GM21529 (cell line): ENCODE data around the gene SUPT16H.
"Not testable (repeated sequence)": the region's sequence is repeated elsewhere in the genome, so short reads cannot be mapped to it uniquely, and the experiment has no call there.

ENCODE experiments used
- ATAC-seq: cut with Tn5 transposase; IDR thresholded peaks from one replicate; pipeline ENCODE4 v1.9.1; 2021; ENCODE audit not compliant: unreplicated experiment

SUPT16H gene

DNA sequence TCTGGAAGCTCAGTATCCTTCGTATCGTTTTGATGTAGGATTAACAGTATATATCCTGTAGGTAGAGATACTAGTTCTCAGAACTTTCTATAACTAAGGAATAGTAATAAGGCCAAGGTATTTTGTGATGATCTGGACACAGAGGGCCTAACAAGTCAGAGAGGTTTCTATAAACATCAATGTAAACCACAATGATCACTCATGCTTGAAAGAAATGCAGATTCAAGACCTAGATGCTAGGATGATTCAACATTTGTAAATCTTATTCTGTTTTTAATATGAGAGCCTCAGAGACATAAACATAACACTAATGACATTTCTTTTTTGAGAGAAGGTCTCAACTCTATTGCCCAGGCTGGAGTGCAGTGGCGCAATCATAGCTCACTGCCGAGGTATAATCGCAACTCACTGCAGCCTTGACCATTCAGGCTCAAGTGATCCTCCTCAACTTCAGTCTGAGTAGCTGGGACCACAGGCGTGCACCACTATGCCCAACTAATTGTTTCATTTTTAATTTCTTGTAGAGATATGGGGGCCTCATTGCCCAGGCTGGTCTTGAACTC lies 16.2 kb downstream of the SUPT16H start:
- no peak for ATAC-seq

DNA sequence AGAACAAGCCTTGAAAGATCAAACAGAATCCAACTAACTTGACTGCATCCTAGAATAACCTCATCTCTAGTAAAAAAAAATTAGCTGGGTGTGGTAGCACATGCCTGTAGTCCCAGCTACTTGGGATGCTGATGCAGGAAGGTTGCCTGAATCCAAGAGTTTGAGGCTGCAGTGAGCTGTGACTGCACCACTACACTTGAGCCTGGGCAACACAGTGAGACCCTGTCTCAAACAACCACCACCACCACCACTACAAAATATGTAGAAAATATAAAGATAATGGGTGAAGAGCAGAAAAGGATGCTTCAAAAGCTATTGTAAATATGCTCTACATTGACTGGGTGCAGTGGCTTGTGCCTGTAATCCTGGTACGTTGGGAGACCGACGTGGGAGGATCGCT lies 27.3 kb downstream of the SUPT16H start:
- ATAC-seq = no peak

DNA sequence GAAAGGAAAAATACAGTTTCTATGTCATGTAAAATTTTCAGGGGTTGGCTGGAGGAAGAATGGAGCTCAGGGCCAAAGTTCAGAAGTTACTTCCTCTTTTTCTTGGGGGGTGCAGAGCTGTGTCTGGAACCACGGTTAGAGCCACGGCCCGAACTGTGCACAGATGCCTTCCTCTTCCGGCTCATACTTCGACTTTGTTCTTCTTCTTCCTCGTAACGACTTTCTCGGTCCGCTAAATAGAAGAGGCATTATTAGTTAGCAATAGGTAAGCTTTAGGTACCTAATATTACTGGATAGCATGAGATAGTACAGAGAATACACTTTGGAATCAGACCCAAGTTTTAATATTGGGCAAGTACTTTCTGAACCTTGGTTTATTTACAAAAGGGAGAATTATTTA lies 31.2 kb downstream of the SUPT16H start:
- ATAC-seq = peak; percentile 77

DNA sequence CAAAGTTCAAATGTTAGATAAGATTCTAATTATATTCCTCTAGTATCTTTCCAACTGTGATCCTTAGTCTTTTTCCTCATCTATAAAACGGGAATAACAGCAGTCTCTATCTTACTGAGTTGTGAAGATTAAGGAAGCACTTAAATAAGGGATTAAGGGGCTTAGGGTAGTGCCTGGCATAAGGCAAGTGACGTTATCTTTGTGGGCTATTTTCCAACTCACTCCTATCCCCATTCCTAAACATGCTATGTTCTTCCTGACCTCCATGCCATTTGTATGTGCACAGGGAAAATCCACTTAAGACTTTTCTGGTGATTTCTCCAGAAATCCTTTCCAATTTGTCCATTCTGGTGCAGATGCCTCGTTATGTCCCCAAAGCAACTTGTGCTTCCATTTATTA lies 33.3 kb downstream of the SUPT16H start:
- ATAC-seq = no peak

DNA sequence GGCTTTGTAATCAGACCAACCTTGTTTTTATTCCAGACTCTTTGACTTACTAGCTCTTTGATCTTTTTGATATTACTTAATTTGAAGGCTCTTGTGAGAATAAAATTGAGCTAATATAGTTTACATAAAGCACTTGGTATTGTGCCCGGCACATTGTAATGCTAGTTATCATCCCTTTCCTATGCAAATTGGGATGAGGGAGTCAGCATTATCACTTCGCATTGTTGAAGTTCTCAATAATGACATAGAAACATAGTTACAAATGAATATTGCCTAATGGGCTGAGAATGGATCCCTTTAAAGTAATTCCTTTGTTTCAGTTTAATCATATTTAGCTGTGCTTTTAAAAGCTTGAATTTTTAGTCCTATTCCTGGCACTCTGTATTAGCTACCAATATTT lies 36.6 kb downstream of the SUPT16H start:
- ATAC-seq = no peak

DNA sequence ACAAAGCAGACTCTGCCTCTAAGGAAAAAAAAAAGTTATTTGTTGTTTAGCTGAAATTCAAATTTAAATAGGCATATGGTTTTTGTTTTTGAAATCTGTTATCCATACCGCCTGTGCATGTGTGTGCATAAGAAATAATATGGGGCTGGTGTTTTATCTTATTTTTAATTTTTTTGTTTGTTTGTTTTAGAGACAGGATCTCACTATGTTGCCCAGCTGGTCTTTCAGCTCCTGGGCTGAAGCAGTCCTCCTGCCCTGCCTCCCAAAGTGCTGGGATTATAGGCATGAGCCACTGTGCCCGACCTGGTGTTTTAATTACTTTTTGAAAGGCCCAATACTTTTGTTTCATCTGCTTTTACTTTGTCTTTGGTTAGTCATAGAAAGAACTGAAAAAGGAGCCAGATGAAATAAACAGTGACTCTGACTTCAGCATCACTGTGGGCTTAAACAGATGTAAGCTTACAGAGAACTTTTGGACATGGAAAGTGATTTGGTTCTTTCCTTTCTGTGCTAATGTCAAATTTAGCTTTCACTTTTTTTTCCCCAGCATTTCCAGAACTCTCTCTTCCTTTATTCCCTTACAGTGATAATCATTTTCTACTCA lies 37.2 kb downstream of the SUPT16H start:
- no peak for ATAC-seq

DNA sequence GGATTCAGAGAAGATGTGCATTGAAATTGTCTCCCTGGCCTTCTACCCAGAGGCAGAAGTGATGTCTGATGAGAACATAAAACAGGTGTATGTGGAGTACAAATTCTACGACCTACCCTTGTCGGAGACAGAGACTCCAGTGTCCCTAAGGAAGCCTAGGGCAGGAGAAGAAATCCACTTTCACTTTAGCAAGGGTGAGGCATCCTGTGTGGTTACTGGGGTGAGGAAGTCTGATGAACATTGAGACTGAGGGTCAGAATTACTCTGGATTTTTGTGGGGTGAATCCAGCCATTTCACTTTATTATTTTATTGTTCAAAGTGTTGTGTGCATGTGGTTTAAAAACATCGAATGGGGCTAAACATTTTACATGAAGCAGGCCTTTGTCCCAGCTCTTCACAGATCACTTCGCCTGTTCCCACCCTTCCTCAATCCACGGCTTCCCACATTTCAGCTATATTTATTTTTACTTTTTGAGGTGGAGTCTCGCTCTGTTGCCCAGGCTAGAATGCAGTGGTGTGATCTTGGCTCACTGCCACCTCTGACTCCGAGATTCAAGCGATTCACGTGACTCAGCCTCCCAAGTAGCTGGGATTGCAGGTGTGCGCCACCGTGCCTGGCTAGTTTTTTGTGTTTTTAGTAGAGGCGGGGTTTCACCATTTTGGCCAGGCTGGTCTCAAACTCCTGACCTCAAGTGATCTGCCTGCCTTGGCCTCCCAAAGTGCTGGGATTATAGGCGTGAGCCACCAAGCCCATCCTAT lies 40.6 kb downstream of the SUPT16H start:
- ATAC-seq = no peak

DNA sequence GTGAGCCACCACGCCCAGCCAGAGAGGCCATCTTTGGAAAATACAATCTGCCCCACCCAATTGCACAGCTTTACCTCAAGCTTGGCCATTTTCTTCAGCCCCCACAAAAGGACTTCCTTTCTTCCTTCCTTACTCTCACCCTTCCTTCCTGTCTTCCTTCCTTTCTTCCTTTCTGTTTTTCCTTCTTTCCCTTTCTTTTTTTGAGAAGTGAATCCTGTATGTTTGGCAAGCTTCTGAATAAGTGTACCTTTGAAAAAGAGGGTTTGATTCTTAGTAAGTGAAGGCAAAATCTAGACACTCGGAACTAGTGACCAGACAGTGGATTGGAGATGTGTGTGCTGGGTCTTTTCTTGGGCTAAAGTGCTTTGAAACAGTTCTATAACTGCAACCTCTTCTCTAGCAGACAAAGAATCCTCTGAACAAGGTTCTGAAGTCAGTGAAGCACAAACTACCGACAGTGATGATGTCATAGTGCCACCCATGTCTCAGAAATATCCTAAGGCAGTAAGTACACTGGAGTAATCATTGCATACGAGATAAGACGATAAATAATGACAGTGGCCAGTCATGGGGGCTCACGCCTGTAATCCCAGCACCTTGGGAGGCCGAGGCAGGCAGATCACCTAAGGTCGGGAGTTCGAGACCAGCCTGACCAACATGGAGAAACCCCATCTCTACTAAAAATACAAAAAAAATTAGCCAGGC lies 49.5 kb downstream of the SUPT16H start:
- no peak for ATAC-seq

DNA sequence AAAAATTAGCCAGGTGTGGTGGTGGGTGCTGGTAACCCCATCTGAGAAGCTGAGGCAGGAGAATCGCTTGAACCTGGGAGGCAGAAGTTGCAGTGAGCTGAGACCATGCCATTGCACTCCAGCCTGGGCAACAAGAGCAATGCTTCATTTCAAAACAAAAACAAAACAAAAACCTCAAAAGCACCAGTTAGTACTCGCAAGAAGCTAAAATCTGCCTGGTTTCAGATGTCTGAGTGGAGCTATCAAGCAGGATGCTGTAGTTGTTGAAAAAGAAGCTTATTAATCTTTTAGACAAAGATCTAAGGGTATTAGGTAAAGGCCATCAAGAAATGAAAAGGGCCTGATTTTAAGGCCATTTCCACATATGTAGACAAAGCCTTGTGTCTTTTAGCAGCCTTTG lies 50.9 kb downstream of the SUPT16H start:
- no peak for ATAC-seq

DNA sequence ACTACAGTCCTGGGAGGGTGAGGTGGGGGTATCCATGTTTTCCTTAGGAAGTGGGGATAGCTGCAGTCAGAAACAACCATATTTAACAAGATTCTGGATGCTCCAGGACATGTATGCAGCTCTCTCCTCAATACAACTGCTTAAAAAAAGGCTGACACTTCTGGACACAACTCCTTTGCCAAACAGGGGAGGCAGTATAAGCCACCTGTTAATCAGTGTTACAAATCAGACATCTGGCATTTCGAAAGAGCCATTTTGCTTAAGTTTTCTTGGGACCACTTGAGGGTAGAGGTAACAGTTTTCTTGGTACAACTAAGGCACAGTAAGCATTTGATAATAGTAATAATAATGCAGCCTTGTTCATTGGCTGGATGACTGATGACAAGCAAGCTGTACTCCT lies 56.8 kb downstream of the SUPT16H start:
- no peak for ATAC-seq

DNA sequence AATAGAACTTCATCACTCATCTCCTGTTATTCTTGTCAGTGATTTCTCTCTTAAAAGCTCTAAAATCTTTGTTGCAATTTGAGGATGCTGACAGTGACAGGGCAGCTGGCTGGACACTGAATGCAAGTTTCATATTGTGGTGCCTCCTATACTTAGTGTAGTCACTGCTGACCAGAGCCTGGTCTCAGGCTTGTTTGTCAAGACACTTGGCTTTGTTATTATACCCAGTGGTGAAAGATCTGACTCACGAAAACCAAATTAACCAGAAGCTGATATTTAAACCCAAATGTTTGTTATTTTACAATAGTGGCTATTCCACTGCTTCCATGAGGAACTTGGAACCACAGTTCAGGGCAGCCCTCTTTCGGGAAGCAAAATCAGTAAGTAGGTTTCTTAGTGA lies 61.1 kb downstream of the SUPT16H start:
- ATAC-seq = no peak

DNA sequence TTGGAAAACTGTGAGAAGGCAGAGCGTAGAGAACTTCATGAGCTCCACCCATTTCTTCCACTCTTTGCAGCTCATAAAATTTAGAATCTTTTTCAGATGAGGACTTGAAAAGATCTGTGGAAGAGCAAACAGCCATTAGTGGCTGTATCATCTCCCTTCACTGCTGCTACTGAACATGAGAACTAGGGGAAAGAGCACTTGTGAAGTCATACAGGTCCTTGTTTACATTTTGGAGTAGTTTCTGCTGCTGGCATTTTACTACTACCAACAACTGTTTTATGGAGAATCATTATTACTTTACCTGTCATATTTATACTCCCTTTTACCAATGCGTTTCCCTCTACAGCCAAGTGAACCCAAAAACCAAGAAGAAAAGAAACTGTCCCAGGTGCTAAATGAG lies 62.9 kb downstream of the SUPT16H start:
- no peak for ATAC-seq

DNA sequence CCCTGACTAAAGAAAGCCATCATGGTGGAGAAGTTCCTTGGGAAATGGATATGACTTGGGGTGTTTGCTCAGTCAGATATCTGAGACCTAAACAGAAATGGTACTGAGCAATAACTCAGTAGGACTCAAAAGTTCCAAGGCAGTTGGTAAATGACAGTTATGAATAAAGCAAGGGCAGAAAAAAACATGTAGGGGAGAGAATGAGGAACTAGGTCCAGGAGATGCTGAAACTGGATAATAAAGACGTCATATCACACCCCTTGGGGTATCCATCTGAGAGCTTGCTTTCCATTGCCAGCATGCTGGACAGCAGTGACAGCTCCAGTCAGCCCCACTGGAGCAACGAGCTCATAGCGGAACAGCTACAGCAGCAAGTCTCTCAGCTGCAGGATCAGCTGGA lies 66.4 kb downstream of the SUPT16H start:
- no peak for ATAC-seq

DNA sequence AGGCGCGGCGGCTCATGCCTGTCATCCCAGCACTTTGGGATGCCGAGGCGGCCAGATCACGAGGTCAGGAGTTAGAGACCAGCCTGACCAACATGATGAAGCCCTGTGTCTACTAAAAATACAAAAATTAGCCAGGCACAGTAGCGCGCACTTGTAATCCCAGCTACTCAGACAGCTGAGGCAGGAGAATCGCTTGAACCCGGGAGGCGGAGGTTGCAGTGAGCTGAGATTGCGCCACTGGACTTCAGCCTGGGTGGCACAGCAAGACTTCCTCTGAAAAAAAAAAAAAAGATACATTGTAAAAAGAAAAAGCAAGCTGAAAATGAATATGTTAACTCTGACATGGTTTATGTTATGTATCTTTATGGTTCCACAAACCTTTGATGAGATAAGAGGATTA lies 70.3 kb downstream of the SUPT16H start:
- ATAC-seq = no peak

DNA sequence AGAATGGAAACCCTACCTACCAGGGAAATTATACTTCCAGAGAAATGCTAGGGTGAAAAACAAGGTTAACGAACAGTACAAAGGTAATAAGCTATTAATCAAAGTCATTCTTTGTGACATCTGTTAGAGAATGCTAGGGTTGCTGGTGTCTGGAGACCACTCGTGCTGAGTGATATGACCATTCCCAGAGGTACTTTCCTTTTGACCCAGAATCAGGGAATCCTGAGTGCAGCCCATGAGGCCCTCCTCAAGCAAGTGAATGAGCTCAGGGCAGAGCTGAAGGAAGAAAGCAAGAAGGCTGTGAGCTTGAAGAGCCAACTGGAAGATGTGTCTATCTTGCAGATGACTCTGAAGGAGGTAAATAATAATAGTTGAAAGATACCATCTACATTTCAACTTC lies 72.2 kb downstream of the SUPT16H start:
- no peak for ATAC-seq

DNA sequence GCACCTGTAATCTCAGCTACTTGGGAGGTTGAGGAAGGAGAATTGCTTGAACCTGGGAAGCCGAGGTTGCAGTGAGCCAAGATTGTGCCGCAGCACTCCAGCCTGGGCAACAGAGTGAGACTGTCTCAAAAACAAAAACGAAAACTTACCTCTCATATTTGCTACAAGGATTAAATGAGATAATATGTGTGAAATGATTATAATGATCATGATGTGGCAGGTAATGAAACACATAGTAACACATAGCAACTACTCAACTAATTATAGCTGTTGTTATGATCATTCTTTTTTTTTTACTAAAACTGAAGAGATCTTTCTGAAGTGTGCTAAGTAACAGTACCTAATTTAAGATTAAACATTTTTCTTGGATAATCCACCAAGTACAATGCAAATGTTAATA lies 73.9 kb downstream of the SUPT16H start:
- ATAC-seq = no peak

DNA sequence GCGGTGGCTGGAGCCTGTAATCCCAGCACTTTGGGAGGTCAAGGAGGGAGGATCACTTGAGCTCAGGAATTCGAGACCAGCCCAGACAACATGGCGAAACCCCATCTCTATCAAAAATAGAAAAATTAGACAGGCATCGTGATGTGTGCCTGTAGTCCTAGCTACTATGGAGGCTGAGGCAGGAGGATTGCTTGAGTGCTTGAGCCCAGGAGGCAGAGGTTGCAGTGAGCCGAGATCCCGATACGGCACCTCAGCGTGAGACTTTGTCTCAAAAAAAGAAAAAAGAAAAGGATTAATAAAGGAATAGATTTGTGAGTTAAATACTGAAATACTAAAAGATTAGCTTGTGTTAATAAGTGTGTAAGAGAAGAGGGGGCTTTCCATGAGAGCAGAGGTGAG lies 74.6 kb downstream of the SUPT16H start:
- ATAC-seq = no peak

DNA sequence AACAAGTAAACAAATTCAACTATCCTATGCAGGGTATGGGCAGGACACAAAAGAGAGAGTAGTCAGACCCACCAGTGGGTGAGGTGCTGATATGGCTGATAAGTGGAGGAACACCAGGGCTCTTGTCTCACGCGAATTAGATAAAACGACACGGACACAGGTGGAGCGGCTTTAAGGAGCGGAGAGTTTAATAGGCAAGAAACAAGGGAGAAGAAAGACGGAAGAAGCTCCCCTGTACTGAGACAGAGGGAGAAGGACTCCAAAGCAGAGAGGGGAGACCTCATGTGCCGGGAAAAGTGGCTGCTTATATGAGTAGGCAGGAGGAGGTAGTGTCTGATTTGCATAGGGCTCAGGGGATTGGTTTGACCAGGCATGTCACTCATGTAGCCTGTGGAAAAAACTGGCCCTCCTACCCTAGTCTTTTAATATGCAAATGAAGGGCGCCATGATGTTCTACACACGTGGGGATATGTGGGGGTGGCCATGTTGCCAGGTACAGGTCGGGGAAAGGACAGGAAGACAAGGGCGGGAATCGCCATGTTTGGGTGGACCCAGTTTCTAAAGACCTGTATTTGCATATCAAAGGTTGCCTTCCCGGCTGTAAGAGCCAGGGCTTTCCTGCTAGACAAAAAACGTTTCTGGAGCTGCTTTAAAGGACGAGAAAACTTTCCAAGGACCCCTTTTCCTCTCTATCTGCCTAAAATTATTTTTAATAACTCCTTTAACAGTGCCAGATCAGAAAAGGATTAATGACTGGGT lies 75.2 kb downstream of the SUPT16H start:
- peak; percentile 85 for ATAC-seq

DNA sequence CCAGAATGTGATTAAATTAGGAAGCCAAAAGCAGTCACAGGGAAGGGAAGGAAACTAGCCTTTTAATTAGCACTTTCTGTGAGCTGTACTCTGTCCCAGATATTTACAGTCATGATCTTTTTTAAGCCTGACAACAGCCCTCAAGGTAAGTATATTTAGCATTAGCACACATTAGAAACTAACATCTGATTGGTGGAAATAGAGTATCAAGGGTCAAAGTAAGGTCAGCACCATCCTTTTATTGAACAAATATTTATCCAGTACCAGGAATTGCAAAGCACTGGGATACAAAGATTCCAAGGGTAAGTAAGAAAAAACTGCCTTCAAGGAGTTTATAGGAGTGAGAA lies 75.7 kb downstream of the SUPT16H start:
- peak; percentile 27 for ATAC-seq

DNA sequence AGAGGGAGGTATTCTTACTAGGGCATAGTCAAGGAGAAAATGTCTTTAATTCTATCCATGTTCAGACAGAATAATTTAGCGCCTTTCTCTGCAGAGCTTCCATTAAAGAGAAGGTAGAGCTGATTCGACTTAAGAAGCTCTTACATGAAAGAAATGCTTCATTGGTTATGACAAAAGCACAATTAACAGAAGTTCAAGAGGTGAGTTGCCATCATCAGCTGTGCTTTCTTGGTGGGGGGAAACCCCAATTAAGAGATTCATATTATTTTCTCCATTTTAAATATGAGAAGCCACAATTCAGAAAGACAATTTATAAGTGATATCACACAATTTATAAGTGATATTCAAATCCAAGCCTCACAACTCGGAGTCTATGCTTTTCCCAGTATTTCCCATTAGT lies 76.2 kb downstream of the SUPT16H start:
- ATAC-seq = no peak

DNA sequence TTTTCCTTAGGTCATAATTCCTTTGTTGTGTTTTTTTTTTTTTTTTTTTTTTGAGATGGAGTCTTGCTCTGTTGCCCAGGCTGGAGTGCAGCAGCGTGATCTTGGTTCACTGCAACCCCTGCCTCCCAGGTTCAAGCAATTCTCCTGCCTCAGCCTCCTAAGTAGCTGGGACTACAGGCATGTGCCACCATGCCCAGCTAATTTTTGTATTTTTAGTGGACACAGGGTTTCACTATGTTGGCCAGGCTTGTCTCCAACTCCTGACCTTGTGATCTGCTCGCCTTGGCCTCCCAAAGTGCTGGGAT lies 81.0 kb downstream of the SUPT16H start:
- ATAC-seq = not testable (repeated sequence)
